GM23338 (cell line): Measurements from ENCODE around the gene XPR1. TPM values are rescaled to one million over a fixed set of nuclear protein-coding genes. Genes with fewer than 3 reads are reported as not detected.

Experiments used
- ATAC-seq: fragments of 200-7000 bp; cut with Tn5 transposase; 3 replicates; pipeline ENCODE4 v1.9.1; 2020
- DNase-seq: peaks from one replicate; pipeline ENCODE4 v3.0.0-alpha.2; 2015; ENCODE audit warnings: low spot score
- H2AFZ ChIP-seq: fragments of 200-600 bp; sonication (generic); 2 replicates; pipeline ENCODE4 v1.8.0; 2016; ENCODE audit warnings: antibody characterized with exemption, mild to moderate bottlenecking, moderate library complexity
- H3F3A ChIP-seq: fragments of 200-600 bp; sonication (generic); replicated peaks from 2 replicates; pipeline ENCODE4 v1.8.0; 2017; ENCODE audit warnings: antibody characterized with exemption, mixed run types, low read depth
- H3K27ac ChIP-seq: fragments of 200-600 bp; sonication (generic); 2 replicates; pipeline ENCODE4 v1.6.1; 2016; ENCODE audit warnings: low read depth
- H3K27me3 ChIP-seq: fragments of 200-600 bp; sonication (generic); 2 replicates; pipeline ENCODE4 v1.8.0; 2016; ENCODE audit warnings: mild to moderate bottlenecking, mixed run types, moderate library complexity; ENCODE audit not compliant: insufficient read depth
- H3K36me3 ChIP-seq: fragments of 200-600 bp; sonication (generic); 2 replicates; pipeline ENCODE4 v1.8.0; 2016; ENCODE audit warnings: mild to moderate bottlenecking; ENCODE audit not compliant: insufficient read depth
- H3K4me1 ChIP-seq: fragments of 200-600 bp; sonication (generic); 2 replicates; pipeline ENCODE4 v1.8.0; 2016; ENCODE audit warnings: mild to moderate bottlenecking, moderate library complexity; ENCODE audit not compliant: insufficient read depth
- H3K4me2 ChIP-seq: fragments of 200-600 bp; sonication (generic); 2 replicates; pipeline ENCODE4 v1.7.1; 2017; ENCODE audit warnings: mixed run types
- H3K4me3 ChIP-seq: fragments of 200-600 bp; sonication (generic); 2 replicates; pipeline ENCODE4 v1.6.1; 2016; ENCODE audit warnings: mixed run types
- H3K79me2 ChIP-seq: fragments of 200-600 bp; sonication (generic); replicated peaks from 2 replicates; pipeline ENCODE4 v1.8.0; 2017; ENCODE audit warnings: mild to moderate bottlenecking; ENCODE audit not compliant: insufficient read depth
- H3K9me2 ChIP-seq: fragments of 200-600 bp; sonication (generic); 2 replicates; pipeline ENCODE4 v1.8.0; 2017; ENCODE audit not compliant: insufficient read depth
- H4K20me1 ChIP-seq: fragments of 200-600 bp; sonication (generic); replicated peaks from 2 replicates; pipeline ENCODE4 v1.8.0; 2017; ENCODE audit warnings: mild to moderate bottlenecking; ENCODE audit not compliant: insufficient read depth
- H3K27ac Mint-ChIP-seq: 2 replicates; pipeline ENCODE4 v1.8.0; 2020; ENCODE audit warnings: inconsistent platforms, mild to moderate bottlenecking, moderate library complexity, mixed read lengths
- H3K27me3 Mint-ChIP-seq: 3 replicates; pipeline ENCODE4 v1.8.0; 2022; ENCODE audit warnings: low read depth, mild to moderate bottlenecking, moderate library complexity, mixed read lengths, inconsistent platforms; ENCODE audit not compliant: insufficient read depth, poor library complexity
- H3K36me3 Mint-ChIP-seq: 3 replicates; pipeline ENCODE4 v1.8.0; 2021; ENCODE audit warnings: low read depth, mild to moderate bottlenecking, inconsistent platforms, moderate library complexity, mixed read lengths
- H3K4me1 Mint-ChIP-seq: 3 replicates; pipeline ENCODE4 v1.8.0; 2020; ENCODE audit warnings: mild to moderate bottlenecking, inconsistent platforms, mixed read lengths
- H3K4me3 Mint-ChIP-seq: 3 replicates; pipeline ENCODE4 v1.8.0; 2021; ENCODE audit warnings: moderate library complexity, mild to moderate bottlenecking, inconsistent platforms, mixed read lengths
- H3K9me3 Mint-ChIP-seq: 3 replicates; pipeline ENCODE4 v1.8.0; 2020; ENCODE audit warnings: moderate library complexity, mild to moderate bottlenecking, inconsistent platforms, mixed read lengths
- CREB1 ChIP-seq: fragments of 250-450 bp; sonication (Bioruptor Pico); IDR thresholded peaks from 2 replicates; pipeline ENCODE4 v1.5.0; 2020; ENCODE audit warnings: low read depth, mild to moderate bottlenecking, moderate library complexity
- EZH2 ChIP-seq: fragments of 200-600 bp; sonication (generic); IDR thresholded peaks from one replicate; pipeline ENCODE4 v1.8.0; 2017; ENCODE audit warnings: antibody characterized with exemption, mild to moderate bottlenecking, low read depth; ENCODE audit not compliant: unreplicated experiment
- EZH2phosphoT487 ChIP-seq: fragments of 200-600 bp; sonication (generic); IDR thresholded peaks from one replicate; pipeline ENCODE4 v1.8.1; 2018; ENCODE audit warnings: antibody characterized with exemption; ENCODE audit not compliant: unreplicated experiment
- JUNB ChIP-seq: IDR thresholded peaks from one replicate; pipeline ENCODE4 v1.6.1; 2016; ENCODE audit warnings: antibody characterized with exemption; ENCODE audit not compliant: unreplicated experiment
- NANOG ChIP-seq: IDR thresholded peaks from 2 replicates; pipeline ENCODE4 v1.6.1; 2016; ENCODE audit warnings: antibody characterized with exemption, borderline replicate concordance
- POLR2AphosphoS5 ChIP-seq: IDR thresholded peaks from 2 replicates; pipeline ENCODE4 v1.6.1; 2016; ENCODE audit warnings: antibody characterized with exemption, low read depth
- STAT1 ChIP-seq: IDR thresholded peaks from one replicate; pipeline ENCODE4 v1.6.1; 2016; ENCODE audit warnings: antibody characterized with exemption; ENCODE audit not compliant: unreplicated experiment
- ZNF114 ChIP-seq: fragments of 250-450 bp; sonication (Bioruptor Pico); IDR thresholded peaks from 2 replicates; pipeline ENCODE4 v1.5.0; 2020; ENCODE audit warnings: mild to moderate bottlenecking, moderate library complexity
- ZNF331 ChIP-seq: fragments of 250-450 bp; sonication (Bioruptor Pico); IDR thresholded peaks from 2 replicates; pipeline ENCODE4 v1.5.0; 2020; ENCODE audit warnings: low read depth, mild to moderate bottlenecking, moderate library complexity
- polyA plus RNA-seq: library from polyadenylated mRNA; unstranded; fragments of >200 nt; fragmentation: Nextera tagmentation; extraction: Ambion mirVana; gene quantifications from 2 replicates; pipeline ENCODE4 v1.2.1, GENCODE V29; 2016
- total RNA-seq: library from RNA; depleted of rRNA; stranded (reverse); fragments of >200 nt; shearing (Covaris generic); gene quantifications from 2 replicates; pipeline ENCODE4 v1.2.3, GENCODE V29; 2014
- TF ChIP-seq, protein P1 (sequence below): IDR thresholded peaks from 2 replicates; pipeline ENCODE4 v1.6.1; 2016; ENCODE audit warnings: antibody characterized with exemption
- TF ChIP-seq, protein P2 (sequence below), 2 experiments: fragments of 200-600 bp in 1 of 2; sonication (generic) in 1 of 2; conservative IDR thresholded peaks; 2 replicates each; pipeline versions ENCODE4 v1.5.1 to v1.6.1; 2016 to 2017; ENCODE audit warnings: antibody characterized with exemption in 2 of 2, low read depth in 2 of 2, mild to moderate bottlenecking in 2 of 2, moderate library complexity in 1 of 2
- TF ChIP-seq, protein P3 (sequence below): fragments of 250-450 bp; sonication (Bioruptor Pico); IDR thresholded peaks from 2 replicates; pipeline ENCODE4 v1.5.0; 2020; ENCODE audit warnings: mild to moderate bottlenecking, moderate library complexity
- TF ChIP-seq, protein P4 (sequence below): IDR thresholded peaks from one replicate; pipeline ENCODE4 v1.6.1; 2018; ENCODE audit warnings: antibody characterized with exemption; ENCODE audit not compliant: unreplicated experiment

XPR1 gene
- total and polyA plus RNA-seq, 2 experiments from 2014 or later = 9.3 to 38.1 TPM

DNA sequence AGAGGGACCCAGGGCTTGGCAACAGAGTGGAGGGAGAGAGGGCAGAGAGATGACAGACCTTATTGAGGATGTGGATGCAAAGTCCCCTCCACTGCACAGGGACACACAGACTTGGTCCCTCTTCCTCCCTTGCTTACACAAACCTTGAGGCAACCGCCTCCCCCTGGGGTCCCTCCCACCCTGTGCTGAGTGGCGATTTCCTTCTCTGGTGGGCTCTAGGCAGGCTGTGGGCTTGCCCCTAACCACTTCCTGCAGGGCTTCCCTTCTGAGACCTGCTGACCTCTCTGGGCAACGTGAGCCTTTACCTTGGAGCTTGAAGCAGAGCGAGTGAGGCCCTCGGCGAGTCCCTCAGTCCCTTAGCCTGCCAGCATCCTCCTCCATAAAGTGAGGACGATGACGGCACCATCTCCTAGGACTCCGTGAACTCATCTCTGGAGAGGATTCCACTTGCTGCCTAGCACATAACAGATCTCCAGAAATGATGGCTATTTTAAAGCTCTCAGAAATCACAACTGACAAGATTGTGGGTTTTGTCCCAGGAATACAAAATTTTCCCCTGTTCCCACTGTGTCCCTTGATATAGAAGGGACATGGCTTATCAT, 305.9 kb downstream of the XPR1 start:
- no peak for ATAC-seq
- H3K4me3 Mint-ChIP-seq = no peak overlapping the region

More for the DNA sequence above, 305.9 kb downstream of the XPR1 start:
- TF ChIP-seq, protein P1, sequence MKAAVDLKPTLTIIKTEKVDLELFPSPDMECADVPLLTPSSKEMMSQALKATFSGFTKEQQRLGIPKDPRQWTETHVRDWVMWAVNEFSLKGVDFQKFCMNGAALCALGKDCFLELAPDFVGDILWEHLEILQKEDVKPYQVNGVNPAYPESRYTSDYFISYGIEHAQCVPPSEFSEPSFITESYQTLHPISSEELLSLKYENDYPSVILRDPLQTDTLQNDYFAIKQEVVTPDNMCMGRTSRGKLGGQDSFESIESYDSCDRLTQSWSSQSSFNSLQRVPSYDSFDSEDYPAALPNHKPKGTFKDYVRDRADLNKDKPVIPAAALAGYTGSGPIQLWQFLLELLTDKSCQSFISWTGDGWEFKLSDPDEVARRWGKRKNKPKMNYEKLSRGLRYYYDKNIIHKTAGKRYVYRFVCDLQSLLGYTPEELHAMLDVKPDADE = no peak
- TF ChIP-seq, protein P2, sequence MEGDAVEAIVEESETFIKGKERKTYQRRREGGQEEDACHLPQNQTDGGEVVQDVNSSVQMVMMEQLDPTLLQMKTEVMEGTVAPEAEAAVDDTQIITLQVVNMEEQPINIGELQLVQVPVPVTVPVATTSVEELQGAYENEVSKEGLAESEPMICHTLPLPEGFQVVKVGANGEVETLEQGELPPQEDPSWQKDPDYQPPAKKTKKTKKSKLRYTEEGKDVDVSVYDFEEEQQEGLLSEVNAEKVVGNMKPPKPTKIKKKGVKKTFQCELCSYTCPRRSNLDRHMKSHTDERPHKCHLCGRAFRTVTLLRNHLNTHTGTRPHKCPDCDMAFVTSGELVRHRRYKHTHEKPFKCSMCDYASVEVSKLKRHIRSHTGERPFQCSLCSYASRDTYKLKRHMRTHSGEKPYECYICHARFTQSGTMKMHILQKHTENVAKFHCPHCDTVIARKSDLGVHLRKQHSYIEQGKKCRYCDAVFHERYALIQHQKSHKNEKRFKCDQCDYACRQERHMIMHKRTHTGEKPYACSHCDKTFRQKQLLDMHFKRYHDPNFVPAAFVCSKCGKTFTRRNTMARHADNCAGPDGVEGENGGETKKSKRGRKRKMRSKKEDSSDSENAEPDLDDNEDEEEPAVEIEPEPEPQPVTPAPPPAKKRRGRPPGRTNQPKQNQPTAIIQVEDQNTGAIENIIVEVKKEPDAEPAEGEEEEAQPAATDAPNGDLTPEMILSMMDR (conservative IDR thresholded peaks at IDR 0.05; ENCODE audit: low read depth in 2 of 2) = no peak
- no peak for TF ChIP-seq EZH2
- no peak for TF ChIP-seq CREB1 (CRISPR knock-in tag)
- TF ChIP-seq POLR2AphosphoS5 = no peak
- TF ChIP-seq ZNF114 (CRISPR knock-in tag) = no peak
- no peak for TF ChIP-seq NANOG
- TF ChIP-seq ZNF331 (CRISPR knock-in tag) = no peak
- TF ChIP-seq, protein P3, sequence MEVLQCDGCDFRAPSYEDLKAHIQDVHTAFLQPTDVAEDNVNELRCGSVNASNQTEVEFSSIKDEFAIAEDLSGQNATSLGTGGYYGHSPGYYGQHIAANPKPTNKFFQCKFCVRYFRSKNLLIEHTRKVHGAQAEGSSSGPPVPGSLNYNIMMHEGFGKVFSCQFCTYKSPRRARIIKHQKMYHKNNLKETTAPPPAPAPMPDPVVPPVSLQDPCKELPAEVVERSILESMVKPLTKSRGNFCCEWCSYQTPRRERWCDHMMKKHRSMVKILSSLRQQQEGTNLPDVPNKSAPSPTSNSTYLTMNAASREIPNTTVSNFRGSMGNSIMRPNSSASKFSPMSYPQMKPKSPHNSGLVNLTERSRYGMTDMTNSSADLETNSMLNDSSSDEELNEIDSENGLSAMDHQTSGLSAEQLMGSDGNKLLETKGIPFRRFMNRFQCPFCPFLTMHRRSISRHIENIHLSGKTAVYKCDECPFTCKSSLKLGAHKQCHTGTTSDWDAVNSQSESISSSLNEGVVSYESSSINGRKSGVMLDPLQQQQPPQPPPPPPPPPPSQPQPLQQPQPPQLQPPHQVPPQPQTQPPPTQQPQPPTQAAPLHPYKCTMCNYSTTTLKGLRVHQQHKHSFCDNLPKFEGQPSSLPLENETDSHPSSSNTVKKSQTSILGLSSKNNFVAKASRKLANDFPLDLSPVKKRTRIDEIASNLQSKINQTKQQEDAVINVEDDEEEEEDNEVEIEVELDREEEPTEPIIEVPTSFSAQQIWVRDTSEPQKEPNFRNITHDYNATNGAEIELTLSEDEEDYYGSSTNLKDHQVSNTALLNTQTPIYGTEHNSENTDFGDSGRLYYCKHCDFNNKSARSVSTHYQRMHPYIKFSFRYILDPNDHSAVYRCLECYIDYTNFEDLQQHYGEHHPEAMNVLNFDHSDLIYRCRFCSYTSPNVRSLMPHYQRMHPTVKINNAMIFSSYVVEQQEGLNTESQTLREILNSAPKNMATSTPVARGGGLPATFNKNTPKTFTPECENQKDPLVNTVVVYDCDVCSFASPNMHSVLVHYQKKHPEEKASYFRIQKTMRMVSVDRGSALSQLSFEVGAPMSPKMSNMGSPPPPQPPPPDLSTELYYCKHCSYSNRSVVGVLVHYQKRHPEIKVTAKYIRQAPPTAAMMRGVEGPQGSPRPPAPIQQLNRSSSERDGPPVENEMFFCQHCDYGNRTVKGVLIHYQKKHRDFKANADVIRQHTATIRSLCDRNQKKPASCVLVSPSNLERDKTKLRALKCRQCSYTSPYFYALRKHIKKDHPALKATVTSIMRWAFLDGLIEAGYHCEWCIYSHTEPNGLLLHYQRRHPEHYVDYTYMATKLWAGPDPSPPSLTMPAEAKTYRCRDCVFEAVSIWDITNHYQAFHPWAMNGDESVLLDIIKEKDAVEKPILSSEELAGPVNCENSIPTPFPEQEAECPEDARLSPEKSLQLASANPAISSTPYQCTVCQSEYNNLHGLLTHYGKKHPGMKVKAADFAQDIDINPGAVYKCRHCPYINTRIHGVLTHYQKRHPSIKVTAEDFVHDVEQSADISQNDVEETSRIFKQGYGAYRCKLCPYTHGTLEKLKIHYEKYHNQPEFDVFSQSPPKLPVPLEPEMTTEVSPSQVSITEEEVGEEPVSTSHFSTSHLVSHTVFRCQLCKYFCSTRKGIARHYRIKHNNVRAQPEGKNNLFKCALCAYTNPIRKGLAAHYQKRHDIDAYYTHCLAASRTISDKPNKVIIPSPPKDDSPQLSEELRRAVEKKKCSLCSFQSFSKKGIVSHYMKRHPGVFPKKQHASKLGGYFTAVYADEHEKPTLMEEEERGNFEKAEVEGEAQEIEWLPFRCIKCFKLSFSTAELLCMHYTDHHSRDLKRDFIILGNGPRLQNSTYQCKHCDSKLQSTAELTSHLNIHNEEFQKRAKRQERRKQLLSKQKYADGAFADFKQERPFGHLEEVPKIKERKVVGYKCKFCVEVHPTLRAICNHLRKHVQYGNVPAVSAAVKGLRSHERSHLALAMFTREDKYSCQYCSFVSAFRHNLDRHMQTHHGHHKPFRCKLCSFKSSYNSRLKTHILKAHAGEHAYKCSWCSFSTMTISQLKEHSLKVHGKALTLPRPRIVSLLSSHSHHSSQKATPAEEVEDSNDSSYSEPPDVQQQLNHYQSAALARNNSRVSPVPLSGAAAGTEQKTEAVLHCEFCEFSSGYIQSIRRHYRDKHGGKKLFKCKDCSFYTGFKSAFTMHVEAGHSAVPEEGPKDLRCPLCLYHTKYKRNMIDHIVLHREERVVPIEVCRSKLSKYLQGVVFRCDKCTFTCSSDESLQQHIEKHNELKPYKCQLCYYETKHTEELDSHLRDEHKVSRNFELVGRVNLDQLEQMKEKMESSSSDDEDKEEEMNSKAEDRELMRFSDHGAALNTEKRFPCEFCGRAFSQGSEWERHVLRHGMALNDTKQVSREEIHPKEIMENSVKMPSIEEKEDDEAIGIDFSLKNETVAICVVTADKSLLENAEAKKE = no peak
- TF ChIP-seq, protein P4, sequence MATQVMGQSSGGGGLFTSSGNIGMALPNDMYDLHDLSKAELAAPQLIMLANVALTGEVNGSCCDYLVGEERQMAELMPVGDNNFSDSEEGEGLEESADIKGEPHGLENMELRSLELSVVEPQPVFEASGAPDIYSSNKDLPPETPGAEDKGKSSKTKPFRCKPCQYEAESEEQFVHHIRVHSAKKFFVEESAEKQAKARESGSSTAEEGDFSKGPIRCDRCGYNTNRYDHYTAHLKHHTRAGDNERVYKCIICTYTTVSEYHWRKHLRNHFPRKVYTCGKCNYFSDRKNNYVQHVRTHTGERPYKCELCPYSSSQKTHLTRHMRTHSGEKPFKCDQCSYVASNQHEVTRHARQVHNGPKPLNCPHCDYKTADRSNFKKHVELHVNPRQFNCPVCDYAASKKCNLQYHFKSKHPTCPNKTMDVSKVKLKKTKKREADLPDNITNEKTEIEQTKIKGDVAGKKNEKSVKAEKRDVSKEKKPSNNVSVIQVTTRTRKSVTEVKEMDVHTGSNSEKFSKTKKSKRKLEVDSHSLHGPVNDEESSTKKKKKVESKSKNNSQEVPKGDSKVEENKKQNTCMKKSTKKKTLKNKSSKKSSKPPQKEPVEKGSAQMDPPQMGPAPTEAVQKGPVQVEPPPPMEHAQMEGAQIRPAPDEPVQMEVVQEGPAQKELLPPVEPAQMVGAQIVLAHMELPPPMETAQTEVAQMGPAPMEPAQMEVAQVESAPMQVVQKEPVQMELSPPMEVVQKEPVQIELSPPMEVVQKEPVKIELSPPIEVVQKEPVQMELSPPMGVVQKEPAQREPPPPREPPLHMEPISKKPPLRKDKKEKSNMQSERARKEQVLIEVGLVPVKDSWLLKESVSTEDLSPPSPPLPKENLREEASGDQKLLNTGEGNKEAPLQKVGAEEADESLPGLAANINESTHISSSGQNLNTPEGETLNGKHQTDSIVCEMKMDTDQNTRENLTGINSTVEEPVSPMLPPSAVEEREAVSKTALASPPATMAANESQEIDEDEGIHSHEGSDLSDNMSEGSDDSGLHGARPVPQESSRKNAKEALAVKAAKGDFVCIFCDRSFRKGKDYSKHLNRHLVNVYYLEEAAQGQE = no peak
- no peak for TF ChIP-seq JUNB
- TF ChIP-seq EZH2phosphoT487 = no peak
- no peak for TF ChIP-seq STAT1
- Histone ChIP-seq H4K20me1 (no peaks in the 10 kb centered on the region), H3K79me2 (no peaks in the 10 kb centered on the region), H3K4me1 (no peaks in the 10 kb centered on the region), H3K4me3 (no peak overlapping the region), H3K36me3 (no peaks in the 10 kb centered on the region), H3K4me2 (no peak overlapping the region), H3K9me2 (no peaks in the 10 kb centered on the region), H3F3A (no peaks in the 10 kb centered on the region), H3K27me3 (no peaks in the 10 kb centered on the region), H2AFZ (no peak overlapping the region), H3K27ac (no peak overlapping the region)
- Mint-ChIP-seq H3K36me3 (no peaks in the 10 kb centered on the region), H3K4me1 (peaks cover 29% of the 10 kb centered on the region), H3K27ac (no peak overlapping the region), H3K27me3 (peaks cover 20% of the 10 kb centered on the region), H3K9me3 (no peaks in the 10 kb centered on the region)
- DNase-seq = no peak
